HCT116 (cell line): Measurements from ENCODE around the gene NECAP2. TPM values are rescaled to one million over a fixed set of nuclear protein-coding genes. Genes with fewer than 3 reads are reported as not detected.
"Not testable (repeated sequence)": the region's sequence is repeated elsewhere in the genome, so short reads cannot be mapped to it uniquely, and the experiment has no call there.

Source experiments
- ATAC-seq: fragments of 200-7000 bp; cut with Tn5 transposase; 2 replicates; pipeline ENCODE4 v1.9.1; 2020; ENCODE audit warnings: mild to moderate bottlenecking, moderate library complexity
- BruUV-seq: library from RNA; stranded (reverse); fragments of 400-500 nt; replicated peaks from 2 replicates; lab custom pipeline; 2021; lab: Mats Ljungman, UMichigan
- CTCF ChIA-PET: fragments of 300-600 bp; sonication (Branson Sonifier 250); formaldehyde crosslinking; loops from one replicate; lab custom pipeline; 2021; ENCODE audit warnings: antibody characterized with exemption; lab: Charles Lee
- POLR2A ChIA-PET: fragments of 300-600, 350-600 bp; sonication (Branson Sonifier 250); formaldehyde crosslinking; loops from one replicate; lab custom pipeline; 2021; ENCODE audit warnings: antibody characterized with exemption; lab: Charles Lee
- RAD21 ChIA-PET, 2 experiments: fragments of 300-600 bp; sonication (Branson Sonifier 250); formaldehyde crosslinking; loops; one replicate each; lab custom pipeline; 2023; ENCODE audit warnings: low total read pairs in 2 of 2; ENCODE audit not compliant: uncharacterized antibody in 2 of 2, unreplicated experiment in 2 of 2, low non-redundant PET in 1 of 2; lab: Charles Lee
- DNase-seq: peaks from one replicate; pipeline ENCODE4 v3.0.0-alpha.2; 2010; ENCODE audit warnings: low read depth, low spot score
- H2AFZ ChIP-seq: fragments of 200-600 bp; shearing (Covaris generic), sonication (generic); 2 replicates; pipeline ENCODE4 v1.6.1; 2017; ENCODE audit warnings: low read depth, mixed run types, mixed read lengths, antibody characterized with exemption, low read length; ENCODE audit not compliant: poor library complexity, severe bottlenecking
- H3K27ac ChIP-seq: 2 replicates; pipeline ENCODE4 v1.5.1; 2012; ENCODE audit warnings: low read depth, low read length
- H3K27me3 ChIP-seq: fragments of 200-600 bp; sonication (generic); 2 replicates; pipeline ENCODE4 v1.6.1; 2016; ENCODE audit warnings: mixed run types, low read length, mixed read lengths; ENCODE audit not compliant: insufficient read depth
- H3K36me3 ChIP-seq, 2 experiments: fragments of 200-500 bp in 1 of 2; fragments of 200-600 bp in 1 of 2; sonication (Bioruptor generic) in 1 of 2; sonication (generic) in 1 of 2; 2 replicates each; pipeline versions ENCODE4 v1.5.1 to v1.6.1; 2014 to 2016; ENCODE audit warnings: low read length in 2 of 2, inconsistent platforms in 1 of 2, mixed read lengths in 1 of 2, mixed run types in 1 of 2; ENCODE audit not compliant: insufficient read depth in 2 of 2, control insufficient read depth in 1 of 2
- H3K4me1 ChIP-seq, 2 experiments: fragments of 200-600 bp in 1 of 2; sonication (generic) in 1 of 2; 2 replicates each; pipeline versions ENCODE4 v1.5.1 to v1.6.1; 2012 to 2017; ENCODE audit warnings: low read length in 2 of 2, inconsistent platforms in 1 of 2, mild to moderate bottlenecking in 1 of 2, mixed read lengths in 1 of 2, mixed run types in 1 of 2, moderate library complexity in 1 of 2; ENCODE audit not compliant: insufficient read depth in 2 of 2, control insufficient read depth in 1 of 2
- H3K4me2 ChIP-seq: fragments of 200-600 bp; sonication (generic); 2 replicates; pipeline ENCODE4 v1.6.1; 2017; ENCODE audit warnings: mixed run types, low read length, mixed read lengths
- H3K4me3 ChIP-seq, 2 experiments: fragments of 200-600 bp in 1 of 2; sonication (generic) in 1 of 2; replicated peaks in 1 of 2; 2 replicates each; pipeline ENCODE4 v1.5.1; 2011 to 2016; ENCODE audit warnings: low read length in 2 of 2, control low read depth in 1 of 2, low read depth in 1 of 2, mild to moderate bottlenecking in 1 of 2, mixed read lengths in 1 of 2, mixed run types in 1 of 2
- H3K79me2 ChIP-seq: fragments of 200-600 bp; sonication (generic); 2 replicates; pipeline ENCODE4 v1.6.1; 2017; ENCODE audit warnings: mild to moderate bottlenecking, mixed run types, low read length, moderate library complexity, mixed read lengths; ENCODE audit not compliant: insufficient read depth
- H3K9ac ChIP-seq: fragments of 200-600 bp; sonication (generic); 2 replicates; pipeline ENCODE4 v1.6.1; 2016; ENCODE audit warnings: low read length, mixed read lengths
- H3K9me2 ChIP-seq: fragments of 200-600 bp; sonication (generic), shearing (Covaris generic); 2 replicates; pipeline ENCODE4 v1.6.1; 2017; ENCODE audit warnings: mixed run types, mild to moderate bottlenecking, moderate library complexity; ENCODE audit not compliant: insufficient read depth
- H3K9me3 ChIP-seq, 2 experiments: fragments of 200-500 bp in 1 of 2; fragments of 200-600 bp in 1 of 2; sonication (Bioruptor generic) in 1 of 2; sonication (generic) in 1 of 2; 2 replicates each; pipeline ENCODE4 v1.6.1; 2014 to 2017; ENCODE audit warnings: low read length in 2 of 2, mixed read lengths in 2 of 2, inconsistent platforms in 1 of 2, low read depth in 1 of 2, mild to moderate bottlenecking in 1 of 2, mixed run types in 1 of 2, moderate library complexity in 1 of 2; ENCODE audit not compliant: control insufficient read depth in 1 of 2, insufficient read depth in 1 of 2
- H4K20me1 ChIP-seq: fragments of 200-600 bp; sonication (generic), shearing (Covaris generic); 2 replicates; pipeline ENCODE4 v1.6.1; 2017; ENCODE audit warnings: mixed run types, mild to moderate bottlenecking, moderate library complexity; ENCODE audit not compliant: insufficient read depth
- ATF3 ChIP-seq: IDR thresholded peaks from 2 replicates; pipeline ENCODE4 v1.6.1; 2012
- CEBPB ChIP-seq: IDR thresholded peaks from 2 replicates; pipeline ENCODE4 v1.6.1; 2012; ENCODE audit warnings: low read depth
- FOSL1 ChIP-seq: IDR thresholded peaks from 2 replicates; pipeline ENCODE4 v1.6.1; 2012; ENCODE audit warnings: low read depth
- MAX ChIP-seq: IDR thresholded peaks from 2 replicates; pipeline ENCODE4 v1.6.1; 2012
- POLR2A ChIP-seq: IDR thresholded peaks from 2 replicates; pipeline ENCODE4 v1.7.0; 2011; ENCODE audit warnings: borderline replicate concordance; ENCODE audit not compliant: insufficient read depth, insufficient read length; ENCODE audit errors: extremely low read depth
- POLR2AphosphoS5 ChIP-seq: IDR thresholded peaks from 2 replicates; pipeline ENCODE4 v1.6.1; 2011; ENCODE audit warnings: mild to moderate bottlenecking, low read depth, low read length, moderate library complexity
- RAD21 ChIP-seq: IDR thresholded peaks from 2 replicates; pipeline ENCODE4 v1.6.1; 2012; ENCODE audit warnings: low read depth, mild to moderate bottlenecking
- SIN3A ChIP-seq: IDR thresholded peaks from 2 replicates; pipeline ENCODE4 v1.6.1; 2012; ENCODE audit warnings: low read depth
- SP1 ChIP-seq: IDR thresholded peaks from 2 replicates; pipeline ENCODE4 v1.6.1; 2012; ENCODE audit warnings: low read depth
- ZBTB33 ChIP-seq: IDR thresholded peaks from 2 replicates; pipeline ENCODE4 v1.6.1; 2011; ENCODE audit warnings: mild to moderate bottlenecking, low read length, moderate library complexity; ENCODE audit not compliant: insufficient replicate concordance; ENCODE audit errors: extremely low read depth
- ZNF274 ChIP-seq: fragments of 200-500 bp; sonication (Bioruptor generic); IDR thresholded peaks from 2 replicates; pipeline ENCODE4 v1.6.1; 2014; ENCODE audit warnings: mild to moderate bottlenecking, low read depth, low read length, inconsistent platforms
- intact Hi-C: fragments of 100-400 bp; cut with micrococcal nuclease; formaldehyde crosslinking; loops from 2 replicates; pipeline ENCODE4 v1.10.0; 2022
- total RNA-seq: library from RNA; stranded (reverse); gene quantifications from one replicate; pipeline ENCODE4 v1.2.1, GENCODE V29; 2021; ENCODE audit not compliant: unreplicated experiment

The NECAP2 gene
- total RNA-seq, 1 experiment from 2014 or later = 35.5 TPM

DNA sequence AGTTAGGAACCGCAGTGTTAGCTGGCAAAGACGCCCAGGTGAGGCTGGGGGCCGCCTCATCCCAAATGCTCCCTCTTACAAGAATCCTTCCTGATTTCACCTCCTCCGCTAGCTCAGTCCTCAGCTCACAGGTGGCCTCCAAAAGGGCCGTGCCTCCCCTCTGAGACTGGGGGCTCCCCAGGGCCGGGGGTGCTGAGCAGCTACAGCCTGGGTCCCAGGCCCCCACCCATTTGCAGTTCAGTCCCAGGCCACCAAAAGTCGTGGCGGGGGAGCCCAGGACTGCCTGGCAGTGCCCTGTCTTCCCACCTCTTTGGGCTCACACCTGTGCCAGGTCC is 43.9 kb downstream of the NECAP2 start:
- no peak for TF ChIP-seq SP1
- no peak for TF ChIP-seq FOSL1
- no peak for TF ChIP-seq POLR2A
- TF ChIP-seq RAD21 = no peak
- no peak for TF ChIP-seq ZNF274
- no peak for TF ChIP-seq POLR2AphosphoS5
- no peak for TF ChIP-seq CEBPB
- TF ChIP-seq, all 23 proteins: peak for 0
- ChIA-PET RAD21 (no interaction called here), POLR2A (no interaction called here), CTCF (no interaction called here)
- Histone ChIP-seq H3K9ac (no peak overlapping the region), H4K20me1 (no peaks in the 10 kb centered on the region), H2AFZ (no peak overlapping the region), H3K9me3 (no peaks in the 10 kb centered on the region), H3K79me2 (no peaks in the 10 kb centered on the region), H3K9me2 (no peaks in the 10 kb centered on the region), H3K4me2 (no peak overlapping the region), H3K27me3 (no peaks in the 10 kb centered on the region), H3K27ac (no peak overlapping the region), H3K36me3 (peaks cover 2 to 5% of the 10 kb centered on the region in 2 experiments; a peak in 3 of 4 replicates), H3K4me1 (no peaks in the 10 kb centered on the region), H3K4me3 (no peak overlapping the region)
- intact Hi-C loops = no loop called here
- no TSS peak for BruUV-seq
- DNase-seq = no peak
- ATAC-seq = no peak

DNA sequence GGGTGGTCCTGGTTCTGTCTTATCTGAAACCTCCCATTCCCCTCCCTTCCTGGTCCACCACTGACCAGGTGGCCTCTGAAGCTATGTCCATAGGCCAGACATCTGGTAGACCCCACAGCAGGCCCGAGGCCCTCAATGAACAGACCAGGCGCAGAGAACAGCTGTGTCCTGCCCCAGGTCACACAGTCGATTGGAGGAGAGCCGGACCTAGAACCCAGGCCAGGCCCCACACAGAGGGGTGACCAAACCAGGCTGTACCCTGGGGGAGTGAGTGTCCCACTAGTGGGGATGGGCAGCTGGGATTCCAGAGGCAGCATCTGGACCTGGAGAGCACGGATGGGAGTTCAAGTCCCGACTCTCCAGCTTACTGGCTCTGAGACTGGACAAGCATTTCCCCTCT is 44.4 kb downstream of the NECAP2 start:
- POLR2A ChIA-PET = no interaction called here
- no peaks in the 10 kb centered on the region for H3K27me3 ChIP-seq
- no peaks in the 10 kb centered on the region for H3K9me3 ChIP-seq
- no TSS peak for BruUV-seq
- H3K36me3 ChIP-seq = peaks cover 2 to 5% of the 10 kb centered on the region in 2 experiments; a peak in 3 of 4 replicates
- no peaks in the 10 kb centered on the region for H3K9me2 ChIP-seq
- no peak for TF ChIP-seq ZNF274
- TF ChIP-seq SP1 = no peak
- TF ChIP-seq RAD21 = no peak
- no peak for TF ChIP-seq ZBTB33
- no peak for TF ChIP-seq ATF3
- no peak for TF ChIP-seq MAX
- no peak for TF ChIP-seq SIN3A
- TF ChIP-seq, all 23 proteins: peak for 0
- Histone ChIP-seq H2AFZ (no peak overlapping the region), H3K79me2 (no peaks in the 10 kb centered on the region), H3K27ac (no peak overlapping the region), H3K9ac (no peak overlapping the region), H3K4me3 (no peak overlapping the region), H4K20me1 (no peaks in the 10 kb centered on the region), H3K4me1 (no peaks in the 10 kb centered on the region), H3K4me2 (no peak overlapping the region)
- intact Hi-C loops = no loop called here
- RAD21 ChIA-PET = no interaction called here
- ATAC-seq (no peak), DNase-seq (no peak)
- CTCF ChIA-PET = no interaction called here

- H3K9me2 ChIP-seq, H3K9me3 ChIP-seq, H3K4me2 ChIP-seq, H4K20me1 ChIP-seq, DNase-seq, H3K27me3 ChIP-seq, H3K9ac ChIP-seq, BruUV-seq, CTCF ChIA-PET, RAD21 ChIA-PET, intact Hi-C loops, H3K27ac ChIP-seq, H3K4me3 ChIP-seq, H3K4me1 ChIP-seq, ATAC-seq, H3K36me3 ChIP-seq, H3K79me2 ChIP-seq, POLR2A ChIA-PET, H2AFZ ChIP-seq: not testable (repeated sequence)
These were observed 45.8 kb downstream of the NECAP2 start for GRCh38 chr1:16486316-16486715.
